GM18517 (cell line): ENCODE results near the gene ASPHD2.
A peak's percentile ranks its signal among the peaks of the same experiment; 100 is the strongest.

Experiments
- ATAC-seq: cut with Tn5 transposase; IDR thresholded peaks from one replicate; pipeline ENCODE4 v1.9.1; 2021; ENCODE audit warnings: mild to moderate bottlenecking, moderate library complexity; ENCODE audit not compliant: unreplicated experiment

Gene ASPHD2

GRCh38 chr22:26470807-26471206 is 41.7 kb downstream of the ASPHD2 start:
- no peak for ATAC-seq

GRCh38 chr22:26471522-26471921 is 42.5 kb downstream of the ASPHD2 start:
- no peak for ATAC-seq

GRCh38 chr22:26474682-26475081 is 45.6 kb downstream of the ASPHD2 start:
- ATAC-seq: no peak

DNA sequence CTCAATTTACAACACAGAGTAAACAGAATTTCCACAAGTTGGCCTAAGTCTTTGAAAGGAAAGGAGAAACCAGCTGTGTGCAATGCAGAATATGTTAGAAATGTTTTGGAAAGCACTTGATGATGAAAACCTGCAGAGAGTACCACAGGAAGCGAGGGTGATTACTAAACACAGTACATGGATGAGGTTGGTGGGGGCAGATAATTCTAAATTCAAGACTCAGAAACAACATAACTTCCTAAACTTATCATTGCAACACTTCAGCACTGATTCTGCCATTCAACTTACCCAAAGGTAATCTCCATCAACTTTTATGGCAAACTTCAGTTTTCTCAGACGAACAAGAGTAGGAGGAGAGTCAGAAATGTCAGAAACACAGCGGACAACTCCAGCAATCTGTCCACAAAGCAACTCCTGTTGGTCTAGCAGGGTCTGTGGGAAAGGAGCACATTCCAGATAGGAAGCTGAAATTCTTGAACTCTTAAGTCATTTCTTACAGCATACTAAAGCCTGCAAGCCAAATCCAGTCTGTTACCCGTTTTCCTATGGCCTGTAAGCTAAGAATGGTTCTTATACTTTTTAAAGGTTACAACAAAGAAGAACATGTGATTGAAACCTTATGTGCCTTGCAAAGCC is 47.8 kb downstream of the ASPHD2 start:
- ATAC-seq: no peak

GRCh38 chr22:26477341-26477731 is 48.3 kb downstream of the ASPHD2 start:
- ATAC-seq: no peak

DNA sequence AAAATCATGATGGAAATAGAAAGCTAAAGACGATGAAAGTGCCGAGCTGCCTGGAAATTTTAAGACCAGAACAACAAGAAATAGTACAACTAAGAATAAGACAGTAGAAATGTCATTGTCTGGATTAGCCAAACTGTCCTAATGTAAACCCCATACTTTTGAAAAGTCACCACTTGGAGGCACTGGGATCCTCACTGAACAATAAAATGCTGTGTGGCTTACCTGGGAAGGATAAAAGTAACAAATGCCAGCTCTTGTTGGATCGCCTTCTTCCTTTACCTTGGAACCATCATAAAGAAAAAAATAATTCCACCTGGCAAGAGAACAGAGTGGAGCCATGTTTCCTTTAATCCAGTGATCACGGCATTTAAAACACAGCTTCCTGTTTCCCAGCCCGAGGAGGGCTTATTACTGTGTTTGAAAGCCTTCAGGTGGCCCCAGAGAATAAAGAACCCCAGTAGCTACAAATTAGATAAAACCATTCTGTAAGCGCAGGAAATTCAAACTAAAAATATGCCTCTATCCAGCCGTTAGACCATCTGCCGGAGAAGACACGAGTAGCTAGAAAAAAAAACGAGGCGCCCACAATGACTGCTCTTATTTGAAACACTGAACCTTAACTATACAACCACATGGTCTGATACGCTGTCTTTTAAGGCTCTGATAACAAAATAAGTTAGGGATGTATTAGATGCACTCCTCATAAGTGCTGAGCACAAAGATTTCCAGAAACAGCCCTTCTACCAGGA is 50.2 kb downstream of the ASPHD2 start:
- no peak for ATAC-seq

DNA sequence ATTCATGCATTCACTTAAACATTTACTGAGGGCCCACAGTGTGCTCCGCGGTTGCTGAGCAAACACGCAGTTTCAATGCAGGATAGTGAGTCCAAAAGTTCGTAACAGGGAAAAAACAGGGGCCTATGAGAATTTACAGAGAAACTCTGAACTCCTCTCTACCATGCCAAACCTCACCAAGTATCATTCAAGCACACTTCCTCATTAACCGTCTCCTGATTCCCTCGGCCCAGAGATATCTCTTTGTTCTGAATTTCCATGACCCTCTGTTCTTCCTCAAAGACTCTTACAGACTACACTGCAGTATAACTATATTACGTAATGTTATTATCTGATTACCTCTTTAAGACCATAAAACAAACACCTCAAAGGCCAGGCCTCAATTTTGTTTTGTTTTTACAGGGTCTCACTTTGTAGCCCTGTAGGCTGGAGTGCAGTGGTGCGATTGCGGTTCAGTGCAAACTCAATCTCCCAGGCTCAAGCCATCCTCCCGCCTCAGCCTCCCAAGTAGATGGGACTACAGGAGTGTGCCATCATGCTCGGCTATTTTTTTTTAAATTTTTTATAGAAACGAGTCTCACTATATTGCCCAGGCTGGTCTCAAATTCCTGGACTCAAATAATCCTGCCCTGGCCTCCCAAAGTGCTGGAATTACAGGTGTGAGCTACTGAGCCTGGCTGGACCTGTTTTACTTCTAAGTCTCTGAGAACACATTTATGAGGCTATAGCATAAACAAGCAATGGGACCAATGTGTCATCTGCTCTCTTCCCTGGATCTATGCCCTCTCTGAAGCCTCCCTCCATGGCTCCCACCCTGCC is 50.9 kb downstream of the ASPHD2 start:
- no peak for ATAC-seq

GRCh38 chr22:26480611-26480932 is 51.5 kb downstream of the ASPHD2 start:
- no peak for ATAC-seq

- ATAC-seq: no peak
Measured at GRCh38 chr22:26481112-26481693, 52.1 kb downstream of the ASPHD2 start.

- no peak for ATAC-seq
Measured at GRCh38 chr22:26481694-26482093, 52.6 kb downstream of the ASPHD2 start.

DNA sequence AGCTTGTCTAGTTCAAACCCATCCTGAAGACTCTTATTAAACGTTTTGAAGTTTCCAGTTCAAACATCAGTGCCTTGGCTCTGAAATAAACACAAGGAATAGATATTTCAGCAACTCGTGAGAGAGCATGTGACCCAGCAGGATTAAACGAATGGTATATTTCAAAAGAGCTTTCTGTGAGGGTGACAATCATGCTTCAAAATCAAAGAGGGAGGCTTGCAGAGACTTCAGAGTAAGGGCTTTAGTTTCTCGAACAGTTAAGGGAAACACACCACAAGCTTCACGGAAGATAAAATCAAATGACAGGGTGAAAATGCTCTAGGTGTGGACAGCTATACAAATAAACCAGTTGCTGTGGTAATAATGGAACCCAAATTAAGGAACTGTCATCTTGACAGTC is 53.1 kb downstream of the ASPHD2 start:
- ATAC-seq: no peak

DNA sequence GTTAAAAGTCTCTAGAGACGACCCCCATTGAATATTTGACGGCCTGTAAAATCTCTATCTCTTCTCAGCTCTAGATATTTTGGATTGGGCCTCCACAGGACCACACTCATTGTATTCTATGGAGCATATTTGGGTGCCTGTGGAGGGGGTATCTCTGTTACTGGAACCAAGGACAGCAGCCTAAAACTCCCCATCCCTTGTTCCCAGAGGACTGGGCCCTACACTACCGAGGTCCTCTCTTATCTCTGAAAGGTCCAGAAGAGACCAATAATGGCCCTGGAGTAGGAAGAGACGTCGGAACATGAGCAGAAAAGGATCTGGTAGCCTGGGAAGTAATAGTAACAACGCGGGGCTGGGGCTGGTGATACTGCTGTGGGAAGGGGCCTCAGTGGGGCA is 54.0 kb downstream of the ASPHD2 start:
- ATAC-seq: no peak

DNA sequence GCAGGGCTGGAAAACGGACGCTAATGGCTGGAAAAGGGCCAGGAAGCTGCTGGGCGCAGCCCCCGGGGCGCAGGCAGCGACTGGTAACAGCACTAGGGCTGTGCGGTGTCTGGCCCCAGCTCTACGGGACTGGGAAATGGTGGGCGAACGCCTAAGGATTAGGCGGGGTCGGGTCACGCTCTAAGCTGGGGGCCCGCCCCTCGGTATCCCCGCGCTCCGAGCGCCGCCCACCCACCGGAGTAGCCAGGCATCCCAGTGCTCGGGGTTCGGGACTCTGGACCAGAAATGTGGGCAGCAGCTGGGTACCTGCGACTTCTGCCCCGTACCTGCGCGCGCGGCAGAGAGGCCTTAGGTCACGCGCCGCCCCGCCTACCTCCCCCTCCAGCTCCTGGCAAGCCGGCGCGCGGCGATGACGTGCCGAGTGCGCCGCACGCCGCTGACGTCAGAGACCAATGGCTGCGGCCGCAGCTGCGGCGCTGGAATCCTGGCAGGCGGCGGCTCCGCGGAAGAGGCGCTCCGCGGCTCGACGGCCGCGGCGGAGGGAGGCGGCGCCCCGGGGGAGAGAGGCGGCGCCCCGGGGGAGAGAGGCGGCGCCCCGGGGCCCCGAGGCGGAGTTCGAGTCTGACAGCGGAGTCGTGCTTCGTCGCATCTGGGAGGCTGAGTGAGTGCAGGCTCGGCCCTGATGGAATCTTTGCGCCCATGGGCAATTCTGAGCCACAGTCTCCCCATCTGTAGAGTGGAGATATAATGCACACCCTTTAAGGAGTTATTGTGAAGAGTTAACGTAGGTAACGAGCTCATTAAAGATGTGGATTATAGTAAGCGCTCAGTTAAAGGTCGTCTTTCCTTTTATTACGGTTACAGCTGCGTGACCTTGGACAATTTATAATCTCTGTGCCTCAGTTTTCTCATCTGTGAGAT is 54.6 kb downstream of the ASPHD2 start, which contains the start of the genes HPS4 and SRRD:
Gene HPS4 (minus strand): TSS at position 345 of the 921 bp plus-strand sequence. CDS start 2,021 bp downstream, outside the sequence.
Gene SRRD (plus strand): TSS at position 439 of the 921 bp plus-strand sequence. CDS start 14 bp downstream, at position 453.
- peak; percentile 51 for ATAC-seq

DNA sequence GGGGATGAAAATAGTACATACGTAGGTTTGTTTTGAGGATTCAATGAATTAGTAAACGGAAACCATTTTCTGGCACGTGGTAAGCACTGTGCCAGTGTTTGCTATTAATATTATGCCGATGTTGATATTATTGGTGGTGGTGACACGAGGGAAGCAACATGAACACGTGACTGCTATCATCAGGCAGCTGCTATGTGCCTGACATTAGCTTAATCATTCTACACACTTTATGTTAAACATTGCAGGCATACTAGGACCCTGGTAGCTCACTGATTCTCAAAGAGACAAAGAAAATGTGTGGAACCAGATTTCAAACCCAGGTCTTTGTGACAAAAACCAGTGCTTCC is 55.3 kb downstream of the ASPHD2 start:
- no peak for ATAC-seq

- ATAC-seq: no peak
Measured at GRCh38 chr22:26485013-26485412, 56.0 kb downstream of the ASPHD2 start.

DNA sequence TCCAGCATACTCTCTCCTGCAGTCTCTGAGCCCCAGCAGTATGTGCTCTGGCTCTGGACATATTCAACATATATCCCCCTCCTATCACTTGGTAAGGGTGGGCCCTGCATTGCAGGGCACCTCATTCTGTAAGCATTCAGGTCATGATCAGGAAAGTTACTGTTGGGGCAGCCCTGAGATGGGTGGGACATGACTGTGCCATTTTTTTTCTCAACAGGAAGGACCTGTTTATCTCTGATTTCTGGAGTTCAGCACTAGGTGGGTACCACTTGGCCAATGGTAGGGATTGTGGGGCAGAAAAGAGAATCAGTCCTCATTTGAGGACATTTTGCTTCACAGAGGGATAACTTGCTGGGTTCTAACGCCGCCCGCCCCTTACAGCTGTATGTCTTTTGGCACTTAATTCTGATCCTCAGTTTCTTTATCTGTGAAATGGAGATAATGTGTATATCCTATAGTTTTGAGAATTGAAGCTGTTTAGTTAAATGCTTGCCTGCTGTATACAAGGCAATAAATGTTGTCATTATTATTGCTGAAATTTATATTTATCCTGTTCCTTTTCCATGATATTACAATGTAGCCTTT is 56.8 kb downstream of the ASPHD2 start:
- no peak for ATAC-seq

GRCh38 chr22:26486394-26486793 is 57.3 kb downstream of the ASPHD2 start:
- ATAC-seq: no peak

DNA sequence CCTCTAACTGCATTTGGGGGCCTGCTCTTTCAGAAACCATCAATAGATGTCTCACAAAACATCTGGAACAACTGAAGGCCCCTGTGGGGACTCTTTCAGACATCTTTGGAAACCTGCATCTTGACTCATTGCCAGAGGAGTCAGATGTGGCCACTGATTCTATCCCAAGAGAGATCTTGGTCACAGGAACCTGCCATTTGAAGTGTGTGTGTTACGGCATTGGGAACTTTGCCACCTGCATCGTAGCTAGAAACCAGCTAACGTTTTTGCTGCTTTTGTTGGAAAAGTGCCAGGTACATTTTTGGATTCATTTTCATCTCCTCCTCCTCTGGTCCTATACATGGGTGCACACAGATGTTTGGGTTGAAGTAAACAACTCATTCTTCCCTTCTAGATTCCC is 58.9 kb downstream of the ASPHD2 start:
- ATAC-seq: no peak

DNA sequence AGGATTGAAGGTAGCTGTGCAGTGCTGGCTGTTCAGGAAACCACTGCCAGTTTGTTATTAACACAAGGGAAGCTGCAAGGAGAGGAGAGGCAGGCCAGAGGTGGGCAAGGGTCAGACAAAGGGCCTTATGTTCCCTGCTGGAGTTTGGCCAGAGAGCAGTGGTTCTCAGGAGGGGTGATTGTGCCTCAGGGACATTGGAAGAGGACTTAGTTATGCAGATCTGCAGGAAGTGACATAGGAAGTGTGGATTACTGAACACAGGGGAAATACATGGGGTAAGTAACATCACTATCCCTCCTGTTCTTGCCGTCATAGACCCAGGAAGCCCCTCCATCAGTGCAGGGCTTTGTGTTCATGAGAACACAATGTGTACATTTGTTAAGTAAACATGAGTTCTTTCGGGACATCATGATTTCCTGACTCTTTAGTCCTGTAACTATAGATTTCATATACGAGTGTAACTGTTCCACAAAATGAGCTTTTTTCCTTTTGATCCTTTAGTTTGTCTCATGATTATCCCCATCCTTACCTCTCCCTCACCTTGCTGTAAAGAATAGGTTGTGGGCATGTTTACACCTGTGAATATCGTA is 60.5 kb downstream of the ASPHD2 start:
- ATAC-seq: no peak

GRCh38 chr22:26492220-26492619 is 63.2 kb downstream of the ASPHD2 start:
- ATAC-seq: no peak
